ENCODE measurements around the gene TRAF3IP1. TPM values are rescaled to one million over a fixed set of nuclear protein-coding genes. Genes with fewer than 3 reads are reported as not detected.

TRAF3IP1 gene
- total RNA-seq, 2 experiments from 2014 or later, result 5.1 to 6.9 TPM

DNA sequence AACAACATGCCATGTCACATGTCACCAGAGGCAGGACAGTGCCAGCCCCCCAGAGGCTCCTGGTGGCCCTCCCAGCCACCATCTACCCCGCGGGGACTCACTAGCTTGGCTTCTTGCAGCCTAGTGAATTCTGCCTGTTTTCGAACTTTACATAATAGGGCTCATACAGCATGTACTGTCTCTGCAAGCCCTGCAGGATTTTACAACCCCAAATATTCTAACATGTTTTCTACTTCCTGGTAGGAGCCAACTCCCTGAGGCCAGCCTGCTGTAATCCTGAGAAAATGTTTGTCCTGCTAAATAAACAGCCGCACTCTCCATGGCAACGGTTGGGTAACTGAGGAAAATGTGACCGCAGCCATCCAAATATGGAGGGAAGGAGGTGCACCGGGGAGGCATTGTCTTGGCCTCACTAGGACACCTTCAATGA is 34.6 kb upstream of the TRAF3IP1 start:
- no peak overlapping the region for H3K27ac Mint-ChIP-seq
- no peaks in the 10 kb centered on the region for H3K9me3 ChIP-seq (ENCODE audit: control insufficient read depth in 1 of 2, insufficient read depth in 1 of 2, low read length in 2 of 2)
- TF ChIP-seq, protein P1, sequence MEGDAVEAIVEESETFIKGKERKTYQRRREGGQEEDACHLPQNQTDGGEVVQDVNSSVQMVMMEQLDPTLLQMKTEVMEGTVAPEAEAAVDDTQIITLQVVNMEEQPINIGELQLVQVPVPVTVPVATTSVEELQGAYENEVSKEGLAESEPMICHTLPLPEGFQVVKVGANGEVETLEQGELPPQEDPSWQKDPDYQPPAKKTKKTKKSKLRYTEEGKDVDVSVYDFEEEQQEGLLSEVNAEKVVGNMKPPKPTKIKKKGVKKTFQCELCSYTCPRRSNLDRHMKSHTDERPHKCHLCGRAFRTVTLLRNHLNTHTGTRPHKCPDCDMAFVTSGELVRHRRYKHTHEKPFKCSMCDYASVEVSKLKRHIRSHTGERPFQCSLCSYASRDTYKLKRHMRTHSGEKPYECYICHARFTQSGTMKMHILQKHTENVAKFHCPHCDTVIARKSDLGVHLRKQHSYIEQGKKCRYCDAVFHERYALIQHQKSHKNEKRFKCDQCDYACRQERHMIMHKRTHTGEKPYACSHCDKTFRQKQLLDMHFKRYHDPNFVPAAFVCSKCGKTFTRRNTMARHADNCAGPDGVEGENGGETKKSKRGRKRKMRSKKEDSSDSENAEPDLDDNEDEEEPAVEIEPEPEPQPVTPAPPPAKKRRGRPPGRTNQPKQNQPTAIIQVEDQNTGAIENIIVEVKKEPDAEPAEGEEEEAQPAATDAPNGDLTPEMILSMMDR (IDR thresholded peaks at IDR 0.05), result no peak
- peaks cover 49% of the 10 kb centered on the region for H3K4me1 ChIP-seq (ENCODE audit: insufficient read depth, low read length)
- intact Hi-C loops (cut with DNase I, micrococcal nuclease), result loop anchor here in 1 of 2 experiments (5.0 kb wide), 1 partner anchor 223 kb away; the partner anchor contains the start of gene SCLY
- ATAC-seq (ENCODE audit: poor library complexity), result no peak
- CTCF ChIA-PET, result no interaction called here
- H3K27ac ChIP-seq (ENCODE audit: low read depth in 1 of 2, low read length in 2 of 2), result no peak overlapping the region
- DNase-seq, result no peak
- H3K36me3 Mint-ChIP-seq (ENCODE audit: low read depth), result peaks cover 8% of the 10 kb centered on the region
- peaks cover 5% of the 10 kb centered on the region for H3K36me3 ChIP-seq (ENCODE audit: insufficient read depth, low read length)
- no peaks in the 10 kb centered on the region for H3K27me3 Mint-ChIP-seq
- no peaks in the 10 kb centered on the region for H3K27me3 ChIP-seq (ENCODE audit: control insufficient read depth in 1 of 2, insufficient read depth in 2 of 2, low read length in 2 of 2)
- H3K4me1 Mint-ChIP-seq (ENCODE audit: low read depth), result peaks cover 55% of the 10 kb centered on the region
- peak overlapping the region; percentile 20 for H3K4me3 Mint-ChIP-seq
- no peaks in the 10 kb centered on the region for H3K9me3 Mint-ChIP-seq
- POLR2A ChIA-PET, result no interaction called here
- H3K4me3 ChIP-seq (ENCODE audit: low read length), result no peak overlapping the region

DNA sequence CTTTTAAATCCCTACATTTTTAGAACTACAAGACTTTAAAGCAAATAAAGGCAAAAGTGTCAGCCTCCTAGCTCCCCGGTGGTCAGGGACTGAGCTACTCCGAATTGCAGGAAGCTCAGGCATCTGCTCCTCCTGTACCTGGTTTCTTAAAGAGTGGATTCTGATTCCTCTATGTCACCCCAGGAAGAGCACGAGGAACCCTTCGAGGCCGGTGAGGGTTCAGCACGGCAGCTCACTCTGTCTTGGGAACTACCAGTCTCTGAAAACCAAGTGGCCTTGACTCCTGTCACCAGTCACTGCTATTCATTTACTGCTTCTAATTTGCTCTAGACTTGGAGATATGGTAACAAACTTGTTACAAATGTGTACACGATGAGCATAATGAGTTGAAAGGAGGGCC is 34.2 kb upstream of the TRAF3IP1 start:
- H3K36me3 ChIP-seq (ENCODE audit: insufficient read depth, low read length), result peaks cover 5% of the 10 kb centered on the region
- ChIA-PET CTCF (interaction anchor here (1.0 kb wide), 1 partner anchor 23 kb away, joined by 3 read pairs; no protein-coding TSS in a partner anchor), POLR2A (no interaction called here)
- no peak overlapping the region for H3K4me3 ChIP-seq (ENCODE audit: low read length)
- H3K27ac ChIP-seq (ENCODE audit: low read depth in 1 of 2, low read length in 2 of 2), result no peak overlapping the region
- peaks cover 49% of the 10 kb centered on the region for H3K4me1 ChIP-seq (ENCODE audit: insufficient read depth, low read length)
- H3K4me3 Mint-ChIP-seq, result peak overlapping the region; percentile 88
- no peaks in the 10 kb centered on the region for H3K9me3 ChIP-seq (ENCODE audit: control insufficient read depth in 1 of 2, insufficient read depth in 1 of 2, low read length in 2 of 2)
- no peak for ATAC-seq (ENCODE audit: poor library complexity)
- TF ChIP-seq, protein P1 (IDR thresholded peaks at IDR 0.05), result no peak
- H3K27me3 Mint-ChIP-seq, result no peaks in the 10 kb centered on the region
- intact Hi-C loops (cut with DNase I, micrococcal nuclease), result loop anchor here in 1 of 2 experiments (5.0 kb wide), 1 partner anchor 224 kb away; the partner anchor contains the start of gene SCLY
- H3K27me3 ChIP-seq (ENCODE audit: control insufficient read depth in 1 of 2, insufficient read depth in 2 of 2, low read length in 2 of 2), result no peaks in the 10 kb centered on the region
- H3K36me3 Mint-ChIP-seq (ENCODE audit: low read depth), result peaks cover 8% of the 10 kb centered on the region
- no peaks in the 10 kb centered on the region for H3K9me3 Mint-ChIP-seq
- peaks cover 54% of the 10 kb centered on the region for H3K4me1 Mint-ChIP-seq (ENCODE audit: low read depth)
- no peak for DNase-seq
- peak overlapping the region; percentile 99 for H3K27ac Mint-ChIP-seq

DNA sequence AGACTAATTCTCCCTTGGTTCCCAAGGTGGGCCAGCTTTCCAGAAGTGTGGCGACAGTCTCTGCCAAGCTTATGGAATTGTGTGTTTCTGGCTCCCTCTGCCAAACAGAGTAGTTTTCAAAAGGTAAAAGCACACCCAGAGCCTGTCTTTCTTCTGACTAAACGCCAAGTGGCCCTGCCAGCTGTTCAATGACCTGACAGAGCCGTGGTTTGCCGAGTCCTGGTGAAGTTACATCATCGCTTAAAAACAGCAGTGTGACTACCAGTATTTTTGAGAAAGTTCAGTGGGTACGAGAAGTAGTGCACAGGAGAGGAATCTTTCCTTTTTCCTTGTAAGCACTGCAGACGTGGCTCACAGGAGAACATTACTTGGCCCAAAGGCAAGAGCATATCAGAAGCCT is 33.8 kb upstream of the TRAF3IP1 start:
- H3K27me3 ChIP-seq (ENCODE audit: control insufficient read depth in 1 of 2, insufficient read depth in 2 of 2, low read length in 2 of 2), result no peaks in the 10 kb centered on the region
- peak overlapping the region; percentile 88 for H3K4me3 Mint-ChIP-seq
- TF ChIP-seq, protein P1 (IDR thresholded peaks at IDR 0.05), result no peak
- peaks cover 8% of the 10 kb centered on the region for H3K36me3 Mint-ChIP-seq (ENCODE audit: low read depth)
- peaks cover 5% of the 10 kb centered on the region for H3K36me3 ChIP-seq (ENCODE audit: insufficient read depth, low read length)
- ATAC-seq (ENCODE audit: poor library complexity), result no peak
- no peaks in the 10 kb centered on the region for H3K9me3 ChIP-seq (ENCODE audit: control insufficient read depth in 1 of 2, insufficient read depth in 1 of 2, low read length in 2 of 2)
- intact Hi-C loops (cut with DNase I, micrococcal nuclease), result loop anchor here in 1 of 2 experiments (5.0 kb wide), 1 partner anchor 224 kb away; the partner anchor contains the start of gene SCLY
- ChIA-PET POLR2A (no interaction called here), CTCF (interaction anchor here (1.0 kb wide), 1 partner anchor 23 kb away, joined by 3 read pairs; no protein-coding TSS in a partner anchor)
- H3K9me3 Mint-ChIP-seq, result no peaks in the 10 kb centered on the region
- peaks cover 49% of the 10 kb centered on the region for H3K4me1 ChIP-seq (ENCODE audit: insufficient read depth, low read length)
- peaks cover 54% of the 10 kb centered on the region for H3K4me1 Mint-ChIP-seq (ENCODE audit: low read depth)
- no peak overlapping the region for H3K4me3 ChIP-seq (ENCODE audit: low read length)
- H3K27ac ChIP-seq (ENCODE audit: low read depth in 1 of 2, low read length in 2 of 2), result no peak overlapping the region
- H3K27me3 Mint-ChIP-seq, result no peaks in the 10 kb centered on the region
- no peak for DNase-seq
- peak overlapping the region; percentile 99 for H3K27ac Mint-ChIP-seq

Measured in CD4-positive, alpha-beta T cell (primary cell).